Lower lobe of right lung (tissue), 2 donors: ENCODE results near the gene RHCE. TPM values are rescaled to one million over a fixed set of nuclear protein-coding genes. Genes with fewer than 3 reads are reported as not detected.
"Not testable (repeated sequence)": the region's sequence is repeated elsewhere in the genome, so short reads cannot be mapped to it uniquely, and the experiment has no call there.

Experiments
- ATAC-seq, 2 donors: fragments of 200-7000 bp; cut with Tn5 transposase; one replicate each; pipeline ENCODE4 v1.9.1; 2020 to 2022; ENCODE audit warnings: mild to moderate bottlenecking in 2 of 2, moderate library complexity in 2 of 2
- DNase-seq: peaks from one replicate; pipeline ENCODE4 v3.0.0-alpha.2; 2020
- H3K27ac ChIP-seq: fragments of 200-600 bp; one replicate; pipeline ENCODE4 v1.8.0; 2022
- H3K27me3 ChIP-seq: fragments of 200-600 bp; one replicate; pipeline ENCODE4 v1.8.0; 2022; ENCODE audit warnings: low read depth
- H3K36me3 ChIP-seq: fragments of 200-600 bp; one replicate; pipeline ENCODE4 v1.8.0; 2022; ENCODE audit warnings: mild to moderate bottlenecking
- H3K4me1 ChIP-seq: fragments of 200-600 bp; one replicate; pipeline ENCODE4 v1.8.0; 2022
- H3K4me3 ChIP-seq: fragments of 200-600 bp; one replicate; pipeline ENCODE4 v1.8.0; 2022; ENCODE audit warnings: mild to moderate bottlenecking
- H3K9me3 ChIP-seq: fragments of 200-600 bp; one replicate; pipeline ENCODE4 v1.8.0; 2022
- CTCF ChIP-seq: fragments of 200-600 bp; IDR thresholded peaks from one replicate; pipeline ENCODE4 v1.8.0; 2022; ENCODE audit warnings: antibody characterized with exemption, mild to moderate bottlenecking
- intact Hi-C: fragments of 100-400 bp; cut with DNase I; formaldehyde crosslinking; loops from one replicate; pipeline ENCODE4 v1.11.0; 2022
- total RNA-seq: library from RNA; stranded (reverse); fragmentation: NEBNext Ultra II Directional; extraction: Animal tissue kit (Norgen Biotek cat#: 25700); gene quantifications from one replicate; pipeline ENCODE4 v1.2.1, GENCODE V29; 2021
- donor health status: DM: no; HTN: yes; CAD: no; lungs with severe emphysema.

RHCE gene
- total RNA-seq, 1 donor from 2014 or later, result 0.65 TPM

GRCh38 chr1:25336922-25337354 is 83.7 kb downstream of the RHCE start:
- ATAC-seq (peak; percentile 68 to 74), DNase-seq (peak; percentile 63)
- H3K27ac ChIP-seq, H3K27me3 ChIP-seq, H3K9me3 ChIP-seq, intact Hi-C loops, H3K36me3 ChIP-seq: not testable (repeated sequence)
- peak; percentile 12 for TF ChIP-seq CTCF
- Histone ChIP-seq H3K4me1 (peaks cover 20% of the 10 kb centered on the region), H3K4me3 (peak overlapping the region; percentile 94)

GRCh38 chr1:25329950-25330349 is 90.7 kb downstream of the RHCE start:
- intact Hi-C loops, ATAC-seq, H3K27ac ChIP-seq: not testable (repeated sequence)

GRCh38 chr1:25329336-25329735 is 91.3 kb downstream of the RHCE start:
- H3K27me3 ChIP-seq, H3K36me3 ChIP-seq, ATAC-seq, H3K4me3 ChIP-seq, H3K27ac ChIP-seq, DNase-seq, H3K9me3 ChIP-seq, H3K4me1 ChIP-seq, intact Hi-C loops: not testable (repeated sequence)

More at GRCh38 chr1:25329950-25330349, 90.7 kb downstream of the RHCE start:
- H3K27me3 ChIP-seq, H3K4me3 ChIP-seq, DNase-seq, H3K36me3 ChIP-seq, H3K9me3 ChIP-seq, H3K4me1 ChIP-seq: not testable (repeated sequence)

GRCh38 chr1:25328791-25329185 is 91.8 kb downstream of the RHCE start:
- H3K9me3 ChIP-seq, intact Hi-C loops, H3K27ac ChIP-seq, H3K27me3 ChIP-seq, H3K4me1 ChIP-seq, H3K4me3 ChIP-seq, ATAC-seq, DNase-seq, H3K36me3 ChIP-seq: not testable (repeated sequence)

- H3K4me3 ChIP-seq, H3K4me1 ChIP-seq, H3K36me3 ChIP-seq, DNase-seq, H3K9me3 ChIP-seq, H3K27ac ChIP-seq, intact Hi-C loops, H3K27me3 ChIP-seq: not testable (repeated sequence)
- peak in 1 of 2 donors; percentile 65 for ATAC-seq
Observed at GRCh38 chr1:25327864-25328790, 92.5 kb downstream of the RHCE start.

GRCh38 chr1:25324407-25324806 is 96.2 kb downstream of the RHCE start:
- H3K36me3 ChIP-seq, H3K27ac ChIP-seq, H3K4me1 ChIP-seq, intact Hi-C loops, H3K9me3 ChIP-seq, DNase-seq, ATAC-seq, H3K4me3 ChIP-seq, H3K27me3 ChIP-seq: not testable (repeated sequence)

- H3K9me3 ChIP-seq, H3K4me1 ChIP-seq, H3K4me3 ChIP-seq, ATAC-seq, H3K27ac ChIP-seq, H3K36me3 ChIP-seq, H3K27me3 ChIP-seq, intact Hi-C loops, DNase-seq: not testable (repeated sequence)
Observed at GRCh38 chr1:25322127-25322526, 98.5 kb downstream of the RHCE start.

GRCh38 chr1:25320314-25320938 is 100.2 kb downstream of the RHCE start:
- H3K4me3 ChIP-seq, intact Hi-C loops, H3K36me3 ChIP-seq, H3K27me3 ChIP-seq, H3K27ac ChIP-seq, ATAC-seq, DNase-seq, H3K9me3 ChIP-seq, H3K4me1 ChIP-seq: not testable (repeated sequence)

GRCh38 chr1:25312806-25313470 is 107.7 kb downstream of the RHCE start:
- H3K4me1 ChIP-seq, H3K27ac ChIP-seq, H3K27me3 ChIP-seq, H3K36me3 ChIP-seq, H3K4me3 ChIP-seq, DNase-seq, ATAC-seq, H3K9me3 ChIP-seq, intact Hi-C loops: not testable (repeated sequence)

Other genes starting within 250 kb of the RHCE start
- 44.6 TPM for gene SYF2, start 188.3 kb downstream of the RHCE start, total RNA-seq
- gene RSRP1, start 173.4 kb downstream of the RHCE start, total RNA-seq, result 145 TPM
- not detected for gene RHD, start 148.3 kb downstream of the RHCE start, total RNA-seq
- 106 TPM for gene TMEM50A, start 82.5 kb downstream of the RHCE start, total RNA-seq
- gene MACO1, start 10.1 kb upstream of the RHCE start, total RNA-seq, result 19.7 TPM
- 30.3 TPM for gene LDLRAP1, start 122.8 kb upstream of the RHCE start, total RNA-seq
- gene MAN1C1, start 196.0 kb upstream of the RHCE start, total RNA-seq, result 20.4 TPM